Motor neuron (in vitro differentiated cells): Measurements from ENCODE around the gene SAMD14. TPM values are rescaled to one million over a fixed set of nuclear protein-coding genes. Genes with fewer than 3 reads are reported as not detected.
A peak's percentile ranks its signal among the peaks of the same experiment; 100 is the strongest.
"Not testable (repeated sequence)": the region's sequence is repeated elsewhere in the genome, so short reads cannot be mapped to it uniquely, and the experiment has no call there.

Experiments used
- ATAC-seq, 8 experiments: fragments of 200-7000 bp; cut with Tn5 transposase; replicated peaks in 6 of 8; 2 replicates each; pipeline ENCODE4 v1.8.0; 2021; ENCODE audit warnings: mild to moderate bottlenecking in 8 of 8, moderate library complexity in 8 of 8
- H3K27ac ChIP-seq, 2 donors: fragments of 250-450 bp; sonication (Bioruptor Pico); 2 replicates each; pipeline ENCODE4 v1.9.0; 2021; ENCODE audit warnings: antibody characterized with exemption in 2 of 2, mild to moderate bottlenecking in 2 of 2, moderate library complexity in 1 of 2
- H3K4me1 ChIP-seq, 2 donors: fragments of 250-450 bp; sonication (Bioruptor Pico); replicated peaks in 1 of 2; 2 replicates each; pipeline ENCODE4 v1.6.1; 2021; ENCODE audit warnings: antibody characterized with exemption in 2 of 2, mild to moderate bottlenecking in 2 of 2, moderate library complexity in 1 of 2
- H3K4me3 ChIP-seq, 5 donors: fragments of 250-450 bp; sonication (Bioruptor Pico); 2 replicates each; pipeline ENCODE4 v1.9.0; 2021; ENCODE audit warnings: antibody characterized with exemption in 5 of 5, mild to moderate bottlenecking in 5 of 5, moderate library complexity in 4 of 5
- WGBS, 10 experiments: fragments of 450-650 bp; shearing (Covaris generic); methylation state at CpG; one replicate each; pipeline ENCODE4 v1.0.0; 2022; 5-methylcytosine and 5-hydroxymethylcytosine counted together
- in situ Hi-C, 9 experiments: fragments of 400-800 bp; cut with MboI; loops; one replicate each; pipeline ENCODE4 v1.15.0; 2021; ENCODE audit warnings: low sequenced_read_pairs in 9 of 9, low pct_unique_long_range_greater_than_20kb in 2 of 9; ENCODE audit not compliant: unreplicated experiment in 9 of 9
- total RNA-seq, 8 experiments: library from RNA; unstranded; fragments of 300-600 nt; gene quantifications; 2 replicates each; pipeline versions ENCODE4 v1.2.3 to v1.2.4, GENCODE V29; 2022

Gene SAMD14
- total RNA-seq, 8 experiments from 2014 or later, result 2.1 to 19.4 (median 10.8) TPM

DNA sequence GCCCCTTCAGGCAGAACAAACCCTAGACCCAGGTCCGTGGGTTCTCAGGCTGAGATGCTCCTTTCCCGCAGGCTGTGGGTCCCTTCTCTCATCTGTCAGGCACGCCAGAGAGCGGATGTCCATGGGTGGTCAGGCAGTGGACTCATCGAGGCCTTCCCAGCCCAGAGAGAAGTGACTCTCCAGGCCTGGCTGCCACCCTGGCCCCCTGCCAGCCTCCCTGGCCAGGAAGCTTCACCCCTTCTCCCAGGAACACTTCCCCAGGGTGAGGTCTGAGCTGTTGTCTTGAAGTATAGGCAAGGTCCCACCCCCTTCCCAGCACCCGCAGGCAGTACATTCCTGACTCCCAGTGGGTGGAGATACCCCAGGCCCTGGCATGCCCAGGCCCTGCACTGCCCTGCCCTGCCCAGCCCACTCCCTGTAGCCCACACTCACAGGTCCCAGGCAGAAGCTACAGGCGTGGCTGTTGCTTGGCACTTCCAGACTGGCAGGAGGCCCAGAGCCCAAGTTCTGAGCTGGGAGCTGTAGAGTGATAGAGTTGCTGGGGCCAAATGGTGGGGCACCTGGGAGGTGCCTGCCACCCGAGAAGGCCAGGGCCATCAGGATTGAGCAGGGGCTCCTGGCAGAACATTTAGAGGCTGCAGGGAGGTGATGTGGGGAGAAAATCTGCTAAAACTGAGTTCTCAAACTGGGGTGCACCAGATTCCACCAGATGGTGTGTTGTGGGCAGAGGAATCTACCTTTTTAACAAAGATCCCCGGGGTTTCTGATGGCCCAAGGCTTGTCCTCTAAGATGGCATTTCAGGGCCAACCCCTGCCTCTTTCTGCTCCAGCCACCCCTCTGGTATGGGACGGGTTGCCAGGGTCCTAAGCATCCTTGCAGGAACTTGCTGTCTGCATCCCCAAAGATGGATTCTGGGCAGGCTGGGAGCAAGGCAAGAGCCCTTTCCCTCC is 67.4 kb downstream of the SAMD14 start:
- in situ Hi-C loops, result no loop called here
- Histone ChIP-seq H3K27ac (no peak overlapping the region), H3K4me1 (peaks cover 0 to 6% of the 10 kb centered on the region in 2 donors), H3K4me3 (no peak overlapping the region)
- peak in 6 of 8 experiments; percentile 9 to 94 (median 70) for ATAC-seq
- WGBS, 10 experiments, result 20 to 80% (median 20%) methylated on average over 1 to 5 of the region's 10 CpGs; no CpG with 5 or more reads in 5 of the 10 experiments

DNA sequence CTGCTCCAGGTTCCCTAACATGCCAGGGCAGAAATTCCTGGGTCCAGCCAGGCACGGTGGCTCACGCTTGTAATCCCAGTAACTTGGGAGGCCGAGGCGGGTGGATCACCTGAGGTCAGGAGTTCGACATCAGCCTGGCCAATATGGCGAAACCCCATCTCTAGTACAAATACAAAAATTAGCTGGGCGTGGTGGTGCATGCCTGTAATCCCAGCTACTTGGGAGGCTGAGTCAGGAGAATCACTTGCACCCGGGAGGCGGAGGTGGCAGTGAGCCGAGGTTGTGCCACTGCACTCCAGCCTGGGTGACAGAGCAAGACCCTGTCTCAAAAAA is 68.3 kb downstream of the SAMD14 start:
- H3K27ac ChIP-seq, H3K4me1 ChIP-seq, in situ Hi-C loops: not testable (repeated sequence)

DNA sequence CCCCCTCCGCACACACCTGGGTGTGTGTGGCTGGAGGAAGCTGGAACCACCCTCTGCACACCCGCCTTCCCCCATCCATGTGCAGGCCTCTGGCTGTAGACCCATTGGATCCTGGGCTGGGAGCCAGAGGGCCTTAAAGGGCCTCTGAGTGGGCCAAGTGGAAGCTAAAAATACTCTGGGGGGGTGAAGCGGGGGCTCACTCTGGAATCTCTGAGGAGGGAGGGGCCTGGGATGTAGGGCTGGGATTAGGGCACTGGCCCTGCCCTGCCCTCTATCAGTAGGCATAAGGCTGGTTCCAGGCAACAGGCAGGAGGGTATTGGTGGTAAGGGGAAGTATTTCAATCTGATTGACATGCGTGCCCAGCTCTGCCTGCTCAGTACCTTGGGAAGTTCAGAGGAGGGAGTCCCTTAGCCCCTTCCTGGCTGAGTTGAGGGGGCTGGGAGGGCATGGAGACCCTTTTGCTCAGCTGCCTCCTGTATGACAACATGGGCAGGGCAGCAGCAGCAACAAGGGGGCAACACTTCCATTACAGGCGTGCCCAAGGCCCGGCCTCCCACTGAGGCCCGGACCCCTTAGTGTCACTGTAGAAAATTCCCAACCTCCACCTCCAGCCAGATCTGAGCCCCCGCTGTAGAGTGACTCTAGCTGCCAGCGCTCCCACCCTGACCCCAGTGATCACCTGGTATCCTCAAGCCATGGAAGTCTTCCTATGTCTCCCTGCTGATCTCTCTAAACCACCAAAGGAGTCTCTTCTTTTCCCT is 68.8 kb downstream of the SAMD14 start:
- H3K4me1 ChIP-seq, result peaks cover 2 to 6% of the 10 kb centered on the region in 2 donors
- no peak overlapping the region for H3K4me3 ChIP-seq
- H3K27ac ChIP-seq, result no peak overlapping the region
- 60 to 100% (median 96%) methylated on average over 1 to 4 of the region's 9 CpGs; no CpG with 5 or more reads in 5 of the 10 experiments for WGBS, 10 experiments
- no peak for ATAC-seq
- in situ Hi-C loops, result no loop called here

More for the DNA sequence above, 68.3 kb downstream of the SAMD14 start:
- not testable (repeated sequence) for ATAC-seq, H3K4me3 ChIP-seq
- 68 to 100% (median 88%) methylated on average over 2 to 10 of the region's 10 CpGs; no CpG with 5 or more reads in 3 of the 10 experiments for WGBS, 10 experiments

Other genes starting within 250 kb of the SAMD14 start
- 1 to 10 TPM in 4 of 8 experiments, under 1 TPM in 2, not detected in 2; 0.46 to 2.6 (median 1.3) TPM for gene DLX4, start 161.0 kb downstream of the SAMD14 start, total RNA-seq
- gene DLX3, start 134.9 kb downstream of the SAMD14 start, total RNA-seq, result under 1 TPM in 7 of 8 experiments, not detected in 1; 0.07 to 0.52 (median 0.21) TPM
- 10 to 100 TPM in 1 of 8 experiments, 1 to 10 TPM in 7; 2.9 to 72.8 (median 9.1) TPM for gene ITGA3, start 74.0 kb downstream of the SAMD14 start, total RNA-seq
- gene PDK2, start 34.8 kb downstream of the SAMD14 start, total RNA-seq, result 10 to 100 TPM in 4 of 8 experiments, 1 to 10 TPM in 4; 7.1 to 53.4 (median 10.7) TPM
- 10 to 100 TPM; 19.7 to 43.3 (median 29.6) TPM for gene PPP1R9B, start 20.5 kb upstream of the SAMD14 start, total RNA-seq
- gene SGCA, start 35.8 kb upstream of the SAMD14 start, total RNA-seq, result 1 to 10 TPM in 3 of 8 experiments, under 1 TPM in 3, not detected in 2; 0.22 to 3.4 (median 1.1) TPM
- 100 to 1,000 TPM in 1 of 8 experiments, 10 to 100 TPM in 2, 1 to 10 TPM in 2, under 1 TPM in 3; 0.54 to 614 (median 7.1) TPM for gene COL1A1, start 71.5 kb upstream of the SAMD14 start, total RNA-seq
- under 1 TPM in 5 of 8 experiments, not detected in 3; 0.18 to 0.64 (median 0.38) TPM for gene TMEM92, start 144.3 kb upstream of the SAMD14 start, total RNA-seq
- gene XYLT2, start 216.0 kb upstream of the SAMD14 start, total RNA-seq, result 10 to 100 TPM in 5 of 8 experiments, 1 to 10 TPM in 3; 8.3 to 25.8 (median 10.9) TPM
- 100 to 1,000 TPM in 3 of 8 experiments, 10 to 100 TPM in 5; 54.3 to 138 (median 94.4) TPM for gene MRPL27, start 243.0 kb upstream of the SAMD14 start, total RNA-seq
- gene EME1, start 243.1 kb upstream of the SAMD14 start, total RNA-seq, result 10 to 100 TPM in 2 of 8 experiments, 1 to 10 TPM in 5, under 1 TPM in 1; 0.66 to 14.5 (median 5.7) TPM